ENCODE data around the gene DTNBP1. TPM values are rescaled to one million over a fixed set of nuclear protein-coding genes. Genes with fewer than 3 reads are reported as not detected.

The DTNBP1 gene
- total RNA-seq, 2 experiments from 2014 or later: 14.6 to 16.3 TPM

GRCh38 chr6:15556711-15557110, 106.1 kb downstream of the DTNBP1 start:
- Mint-ChIP-seq H3K9me3 (no peaks in the 10 kb centered on the region), H3K27ac (no peak overlapping the region), H3K4me1 (ENCODE audit: low read depth) (peaks cover 8% of the 10 kb centered on the region), H3K27me3 (ENCODE audit: low read depth) (no peaks in the 10 kb centered on the region), H3K36me3 (ENCODE audit: low read depth) (peaks cover 7% of the 10 kb centered on the region), H3K4me3 (no peak overlapping the region)
- CTCF ChIA-PET: no interaction called here
- intact Hi-C loops (cut with micrococcal nuclease): no loop called here
- no peak for DNase-seq

- Mint-ChIP-seq H3K9me3 (no peaks in the 10 kb centered on the region), H3K27me3 (ENCODE audit: low read depth) (no peaks in the 10 kb centered on the region), H3K4me1 (ENCODE audit: low read depth) (peaks cover 11% of the 10 kb centered on the region), H3K36me3 (ENCODE audit: low read depth) (peaks cover 10% of the 10 kb centered on the region), H3K27ac (no peak overlapping the region), H3K4me3 (no peak overlapping the region)
- CTCF ChIA-PET: no interaction called here
- intact Hi-C loops (cut with micrococcal nuclease): no loop called here
- no peak for DNase-seq
These were observed 107.5 kb downstream of the DTNBP1 start for GRCh38 chr6:15555101-15556038.

GRCh38 chr6:15554728-15555100, 108.1 kb downstream of the DTNBP1 start:
- no peak overlapping the region for H3K4me3 Mint-ChIP-seq
- H3K9me3 Mint-ChIP-seq: no peaks in the 10 kb centered on the region
- no peak for DNase-seq
- peaks cover 11% of the 10 kb centered on the region for H3K4me1 Mint-ChIP-seq (ENCODE audit: low read depth)
- CTCF ChIA-PET: no interaction called here
- no peaks in the 10 kb centered on the region for H3K27me3 Mint-ChIP-seq (ENCODE audit: low read depth)
- peaks cover 10% of the 10 kb centered on the region for H3K36me3 Mint-ChIP-seq (ENCODE audit: low read depth)
- intact Hi-C loops (cut with micrococcal nuclease): no loop called here
- no peak overlapping the region for H3K27ac Mint-ChIP-seq

- H3K27ac Mint-ChIP-seq: no peak overlapping the region
- no peaks in the 10 kb centered on the region for H3K27me3 Mint-ChIP-seq (ENCODE audit: low read depth)
- intact Hi-C loops (cut with micrococcal nuclease): no loop called here
- CTCF ChIA-PET: no interaction called here
- H3K4me1 Mint-ChIP-seq (ENCODE audit: low read depth): peaks cover 11% of the 10 kb centered on the region
- H3K36me3 Mint-ChIP-seq (ENCODE audit: low read depth): peaks cover 10% of the 10 kb centered on the region
- H3K9me3 Mint-ChIP-seq: no peaks in the 10 kb centered on the region
- DNase-seq: no peak
- no peak overlapping the region for H3K4me3 Mint-ChIP-seq
These were observed 109.0 kb downstream of the DTNBP1 start for GRCh38 chr6:15553736-15554294.

GRCh38 chr6:15553031-15553430, 109.8 kb downstream of the DTNBP1 start:
- Mint-ChIP-seq H3K27ac (no peak overlapping the region), H3K4me1 (ENCODE audit: low read depth) (peaks cover 11% of the 10 kb centered on the region), H3K4me3 (no peak overlapping the region), H3K36me3 (ENCODE audit: low read depth) (peaks cover 10% of the 10 kb centered on the region), H3K27me3 (ENCODE audit: low read depth) (no peaks in the 10 kb centered on the region), H3K9me3 (no peaks in the 10 kb centered on the region)
- DNase-seq: no peak
- CTCF ChIA-PET: no interaction called here
- intact Hi-C loops (cut with micrococcal nuclease): no loop called here

- Mint-ChIP-seq H3K36me3 (ENCODE audit: low read depth) (peaks cover 11% of the 10 kb centered on the region), H3K27me3 (ENCODE audit: low read depth) (no peaks in the 10 kb centered on the region), H3K27ac (no peak overlapping the region), H3K4me3 (no peak overlapping the region), H3K4me1 (ENCODE audit: low read depth) (peaks cover 11% of the 10 kb centered on the region), H3K9me3 (no peaks in the 10 kb centered on the region)
- DNase-seq: no peak
- intact Hi-C loops (cut with micrococcal nuclease): no loop called here
- CTCF ChIA-PET: no interaction called here
These were observed 111.0 kb downstream of the DTNBP1 start for GRCh38 chr6:15551798-15552197.

GRCh38 chr6:15551262-15551661, 111.6 kb downstream of the DTNBP1 start:
- no peak overlapping the region for H3K4me3 Mint-ChIP-seq
- peaks cover 10% of the 10 kb centered on the region for H3K4me1 Mint-ChIP-seq (ENCODE audit: low read depth)
- H3K27ac Mint-ChIP-seq: no peak overlapping the region
- no peak for DNase-seq
- intact Hi-C loops (cut with micrococcal nuclease): no loop called here
- CTCF ChIA-PET: no interaction called here
- H3K27me3 Mint-ChIP-seq (ENCODE audit: low read depth): no peaks in the 10 kb centered on the region
- H3K36me3 Mint-ChIP-seq (ENCODE audit: low read depth): peaks cover 10% of the 10 kb centered on the region
- H3K9me3 Mint-ChIP-seq: no peaks in the 10 kb centered on the region

- no peak for DNase-seq
- CTCF ChIA-PET: interaction anchor here (0.7 to 1.0 kb wide), 2 partner anchors 75 to 632 kb away, joined by 3 read pairs; no protein-coding TSS in a partner anchor
- Mint-ChIP-seq H3K27me3 (ENCODE audit: low read depth) (no peaks in the 10 kb centered on the region), H3K27ac (no peak overlapping the region), H3K9me3 (no peaks in the 10 kb centered on the region), H3K4me3 (no peak overlapping the region), H3K4me1 (ENCODE audit: low read depth) (peaks cover 10% of the 10 kb centered on the region), H3K36me3 (ENCODE audit: low read depth) (peaks cover 10% of the 10 kb centered on the region)
- intact Hi-C loops (cut with micrococcal nuclease): no loop called here
These were observed 112.2 kb downstream of the DTNBP1 start for GRCh38 chr6:15550546-15551123.

GRCh38 chr6:15549371-15549770, 113.5 kb downstream of the DTNBP1 start:
- DNase-seq: no peak
- intact Hi-C loops (cut with micrococcal nuclease): no loop called here
- H3K9me3 Mint-ChIP-seq: peaks cover under 1% of the 10 kb centered on the region
- no peak overlapping the region for H3K27ac Mint-ChIP-seq
- H3K4me1 Mint-ChIP-seq (ENCODE audit: low read depth): peaks cover 10% of the 10 kb centered on the region
- no peak overlapping the region for H3K4me3 Mint-ChIP-seq
- no peaks in the 10 kb centered on the region for H3K27me3 Mint-ChIP-seq (ENCODE audit: low read depth)
- H3K36me3 Mint-ChIP-seq (ENCODE audit: low read depth): peaks cover 9% of the 10 kb centered on the region
- CTCF ChIA-PET: interaction anchor here (0.7 kb wide), 1 partner anchor 74 kb away, joined by 3 read pairs; no protein-coding TSS in a partner anchor

GRCh38 chr6:15547400-15547799, 115.4 kb downstream of the DTNBP1 start:
- Mint-ChIP-seq H3K36me3 (ENCODE audit: low read depth) (peaks cover 12% of the 10 kb centered on the region), H3K4me1 (ENCODE audit: low read depth) (peaks cover 8% of the 10 kb centered on the region), H3K4me3 (no peak overlapping the region), H3K9me3 (peaks cover 8% of the 10 kb centered on the region), H3K27ac (no peak overlapping the region), H3K27me3 (ENCODE audit: low read depth) (no peaks in the 10 kb centered on the region)
- CTCF ChIA-PET: no interaction called here
- DNase-seq: no peak
- intact Hi-C loops (cut with micrococcal nuclease): no loop called here

- no peak for DNase-seq
- H3K9me3 Mint-ChIP-seq: peaks cover 8% of the 10 kb centered on the region
- CTCF ChIA-PET: no interaction called here
- no peak overlapping the region for H3K4me3 Mint-ChIP-seq
- H3K4me1 Mint-ChIP-seq (ENCODE audit: low read depth): peaks cover 2% of the 10 kb centered on the region
- H3K27ac Mint-ChIP-seq: no peak overlapping the region
- intact Hi-C loops (cut with micrococcal nuclease): no loop called here
- peaks cover 11% of the 10 kb centered on the region for H3K36me3 Mint-ChIP-seq (ENCODE audit: low read depth)
- no peaks in the 10 kb centered on the region for H3K27me3 Mint-ChIP-seq (ENCODE audit: low read depth)
These were observed 116.2 kb downstream of the DTNBP1 start for GRCh38 chr6:15546591-15546990.

- H3K9me3 Mint-ChIP-seq: peaks cover 8% of the 10 kb centered on the region
- CTCF ChIA-PET: no interaction called here
- H3K27ac Mint-ChIP-seq: no peak overlapping the region
- H3K27me3 Mint-ChIP-seq (ENCODE audit: low read depth): no peaks in the 10 kb centered on the region
- H3K36me3 Mint-ChIP-seq (ENCODE audit: low read depth): peaks cover 9% of the 10 kb centered on the region
- H3K4me3 Mint-ChIP-seq: no peak overlapping the region
- intact Hi-C loops (cut with micrococcal nuclease): no loop called here
- DNase-seq: no peak
- no peaks in the 10 kb centered on the region for H3K4me1 Mint-ChIP-seq (ENCODE audit: low read depth)
These were observed 118.4 kb downstream of the DTNBP1 start for GRCh38 chr6:15544321-15544900.
